ENCODE measurements around the gene PARP15.
"Not testable (repeated sequence)": the region's sequence is repeated elsewhere in the genome, so short reads cannot be mapped to it uniquely, and the experiment has no call there.

PARP15 gene

DNA sequence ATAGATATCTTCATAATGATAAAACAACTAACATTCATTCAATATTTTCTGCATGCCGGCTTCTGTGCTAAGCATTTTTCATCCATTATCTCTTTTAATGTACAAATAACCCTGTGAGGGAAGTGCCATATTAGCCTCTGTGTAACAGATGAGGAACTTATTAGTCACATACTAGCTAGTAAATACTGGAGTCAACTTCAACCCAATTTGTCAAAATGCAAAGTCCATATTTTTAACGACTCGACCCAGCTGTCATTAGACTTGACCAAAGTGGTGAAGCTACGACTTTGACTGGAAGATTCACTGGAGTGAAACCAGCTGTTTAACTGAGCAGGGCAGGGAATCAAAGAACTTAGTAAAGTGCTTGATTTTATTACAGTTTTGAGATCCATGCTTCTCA, 41.6 kb downstream of the PARP15 start:
- no peak for DNase-seq (ENCODE audit: low read depth)

DNA sequence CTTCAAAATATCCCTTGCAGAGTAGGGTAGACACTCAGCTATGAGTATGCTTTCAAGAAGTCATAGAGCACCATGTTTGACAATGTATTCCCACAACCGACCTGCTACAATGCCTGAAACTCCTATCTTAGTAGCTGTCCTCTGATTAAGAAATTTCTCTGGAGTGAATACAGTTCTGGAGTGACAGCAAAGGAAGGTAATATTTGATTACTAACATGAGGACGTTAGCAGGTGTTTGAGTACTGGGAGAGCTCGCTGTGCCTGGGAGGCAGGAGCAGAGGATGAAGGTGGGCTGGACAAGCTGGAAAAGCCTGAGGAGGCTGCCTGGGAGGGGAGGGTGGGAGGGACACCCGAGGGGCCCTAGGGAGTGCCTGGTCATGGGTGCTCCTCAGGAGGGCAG, 42.9 kb downstream of the PARP15 start:
- DNase-seq (ENCODE audit: low read depth): no peak

DNA sequence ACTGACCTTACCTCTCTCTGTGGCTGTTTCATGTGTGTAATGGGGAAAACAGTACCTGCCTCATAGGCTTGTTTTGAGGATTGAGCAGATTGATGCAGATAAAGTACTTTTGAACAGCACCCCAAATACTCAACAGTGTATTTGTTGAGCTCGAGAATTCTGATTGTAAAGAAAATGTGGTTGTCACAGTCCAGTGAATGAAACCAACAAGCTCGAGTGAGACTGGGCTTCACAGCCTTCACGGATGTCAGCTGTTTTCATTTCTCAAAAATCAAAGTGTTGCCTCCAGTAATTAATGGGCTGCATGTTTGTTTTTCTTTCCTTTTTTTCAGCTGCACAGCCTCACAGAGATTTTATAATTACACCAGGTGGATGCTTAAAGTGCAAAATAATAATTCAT, 43.7 kb downstream of the PARP15 start:
- no peak for DNase-seq (ENCODE audit: low read depth)

DNA sequence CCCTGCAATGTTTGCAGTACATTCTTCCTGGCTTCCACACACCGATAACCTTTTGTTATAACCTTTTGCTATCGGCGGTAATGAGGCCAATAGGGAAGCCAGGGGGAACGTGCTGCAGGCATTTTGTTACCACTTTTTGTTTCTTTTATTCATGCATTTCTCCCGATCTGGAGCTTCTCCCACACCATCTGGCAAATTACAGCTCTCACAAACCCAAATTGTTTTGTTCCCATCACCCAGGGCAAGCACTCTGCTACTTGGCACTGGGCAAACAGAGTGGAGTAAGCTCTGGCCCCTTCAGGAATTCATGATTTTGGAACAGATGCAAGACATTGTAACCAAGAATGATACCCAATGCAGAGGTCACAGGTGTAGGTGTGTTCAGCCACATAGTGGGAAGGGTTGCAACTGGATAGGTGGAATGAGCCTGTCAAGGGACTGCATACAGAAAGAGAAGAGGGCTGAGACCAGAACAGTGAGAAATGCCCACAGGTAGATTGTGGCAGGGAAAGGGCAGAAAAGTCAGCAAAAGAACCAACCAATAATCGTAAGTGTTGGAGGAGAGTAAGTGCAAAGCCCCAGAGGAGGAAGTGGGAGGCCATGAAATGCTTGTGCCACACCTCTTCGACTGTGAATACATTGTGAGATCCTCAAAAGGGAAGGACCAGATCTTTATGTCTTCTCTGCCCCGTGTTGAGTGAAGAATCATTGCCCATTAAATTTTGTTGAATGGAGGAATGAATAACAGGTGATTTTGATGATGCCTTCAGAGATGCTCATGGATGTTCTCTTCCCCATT, 45.8 kb downstream of the PARP15 start:
- DNase-seq (ENCODE audit: low read depth): no peak

DNA sequence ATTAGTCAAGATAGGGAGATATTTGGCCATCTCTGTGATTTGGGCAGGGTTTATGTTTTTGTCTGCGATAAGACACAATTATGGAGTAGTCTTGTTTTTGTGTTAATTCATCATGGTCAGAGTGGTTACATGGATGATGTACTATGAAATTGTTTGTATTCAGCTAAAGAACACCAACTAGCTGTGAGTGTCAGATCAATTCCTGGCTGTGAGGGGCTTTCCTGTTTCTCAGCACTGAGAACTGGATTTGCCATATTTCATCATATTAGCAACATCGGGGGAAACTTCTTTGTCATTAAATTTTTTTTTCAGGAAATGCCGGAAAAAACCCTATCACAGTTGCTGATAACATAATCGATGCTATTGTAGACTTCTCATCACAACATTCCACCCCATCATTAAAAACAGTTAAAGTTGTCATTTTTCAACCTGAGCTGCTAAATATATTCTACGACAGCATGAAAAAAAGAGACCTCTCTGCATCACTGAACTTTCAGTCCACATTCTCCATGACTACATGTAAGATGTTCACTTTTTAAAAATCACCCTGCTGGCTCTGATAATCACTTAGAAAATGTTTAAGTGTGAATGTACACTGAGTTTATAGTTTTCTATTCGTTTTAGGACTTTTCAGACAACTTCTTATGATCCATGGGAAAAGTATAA, 49.2 kb downstream of the PARP15 start:
- DNase-seq (ENCODE audit: low read depth): no peak

DNA sequence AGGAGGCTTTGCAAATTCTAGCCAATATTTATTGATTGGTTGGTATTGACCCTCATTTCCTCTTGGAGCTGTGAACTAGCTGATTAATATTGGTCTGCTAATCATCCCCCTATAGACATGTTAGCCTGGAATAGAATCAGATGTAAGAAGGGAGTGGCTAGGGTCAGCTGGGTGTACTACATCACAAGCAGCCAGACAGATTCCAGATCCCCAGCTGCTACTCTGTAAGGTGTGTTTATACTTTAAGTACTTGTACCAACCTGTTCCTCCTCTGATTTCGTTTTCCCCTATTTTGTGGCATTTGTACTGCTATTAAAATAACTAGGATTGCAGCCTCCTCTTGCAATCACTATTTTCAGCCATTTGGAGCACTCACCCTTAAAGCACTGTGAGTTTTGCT, 49.9 kb downstream of the PARP15 start:
- DNase-seq (ENCODE audit: low read depth): no peak

DNA sequence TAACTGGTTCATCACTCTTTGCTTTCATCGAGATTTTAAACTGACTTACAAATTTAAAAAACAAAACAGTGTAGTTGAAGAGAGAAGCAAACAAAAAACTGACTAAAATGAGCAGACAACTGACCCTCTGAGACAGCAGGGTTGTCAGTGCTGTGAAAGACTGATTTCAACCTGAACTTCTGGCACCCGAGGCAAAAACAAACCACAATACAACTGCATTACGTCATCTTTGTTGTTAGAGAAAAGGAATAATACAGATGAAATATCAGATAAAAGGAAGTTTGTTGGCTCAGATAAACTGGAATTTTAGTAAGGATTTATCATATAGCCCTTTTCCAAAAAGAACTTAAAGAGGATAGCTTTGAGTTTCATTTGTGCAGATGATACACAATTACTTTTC, 51.1 kb downstream of the PARP15 start:
- DNase-seq (ENCODE audit: low read depth): no peak

DNA sequence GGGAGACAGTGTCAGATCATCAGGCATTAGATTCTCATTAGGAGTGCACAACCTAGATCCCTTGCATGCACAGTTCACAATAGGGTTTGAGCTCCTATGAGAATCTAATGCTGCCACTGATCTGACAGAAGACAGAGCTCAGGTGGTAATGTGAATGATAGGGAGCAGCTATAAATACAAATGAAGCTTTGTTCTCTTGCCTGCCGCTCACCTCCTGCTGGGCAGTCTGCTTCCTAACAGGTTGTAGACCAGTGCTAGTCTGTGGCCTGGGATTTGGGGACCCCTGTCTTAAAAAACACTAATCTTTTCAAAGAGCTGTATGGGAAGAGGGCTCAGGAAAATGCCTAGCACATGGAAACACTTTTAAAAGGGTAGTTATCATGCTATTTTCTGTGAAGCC, 52.3 kb downstream of the PARP15 start:
- DNase-seq (ENCODE audit: low read depth): no peak

DNA sequence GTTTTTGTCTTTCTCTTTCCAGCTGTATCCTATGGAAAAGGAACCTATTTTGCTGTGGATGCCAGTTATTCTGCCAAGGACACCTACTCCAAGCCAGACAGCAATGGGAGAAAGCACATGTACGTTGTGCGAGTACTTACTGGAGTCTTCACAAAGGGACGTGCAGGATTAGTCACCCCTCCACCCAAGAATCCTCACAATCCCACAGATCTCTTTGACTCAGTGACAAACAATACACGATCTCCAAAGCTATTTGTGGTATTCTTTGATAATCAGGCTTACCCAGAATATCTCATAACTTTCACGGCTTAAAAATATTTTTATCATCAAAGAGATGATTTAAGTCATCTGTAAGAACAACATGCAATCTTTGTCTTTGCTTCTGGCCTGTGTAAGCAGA, 58.3 kb downstream of the PARP15 start:
- DNase-seq (ENCODE audit: low read depth): no peak

DNA sequence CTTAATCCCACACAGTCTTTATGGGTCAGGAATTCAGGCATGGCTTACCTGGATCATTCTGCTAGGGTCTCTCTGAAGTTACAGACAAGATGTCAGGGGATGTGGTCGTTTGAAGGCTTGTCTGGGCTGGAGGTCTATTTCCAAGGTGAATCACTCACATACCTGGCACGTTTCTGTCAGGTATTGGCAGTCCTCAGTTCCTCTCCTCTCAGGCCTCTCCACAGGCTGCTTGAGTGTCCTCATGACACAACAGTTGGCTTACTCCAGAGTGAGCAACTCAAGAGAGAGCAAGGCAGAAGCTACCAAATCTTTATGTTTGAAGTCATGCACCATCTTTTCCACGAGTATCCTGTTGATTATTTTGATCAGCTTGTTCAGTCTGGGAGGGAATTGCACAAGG, 59.2 kb downstream of the PARP15 start:
- no peak for DNase-seq (ENCODE audit: low read depth)

DNA sequence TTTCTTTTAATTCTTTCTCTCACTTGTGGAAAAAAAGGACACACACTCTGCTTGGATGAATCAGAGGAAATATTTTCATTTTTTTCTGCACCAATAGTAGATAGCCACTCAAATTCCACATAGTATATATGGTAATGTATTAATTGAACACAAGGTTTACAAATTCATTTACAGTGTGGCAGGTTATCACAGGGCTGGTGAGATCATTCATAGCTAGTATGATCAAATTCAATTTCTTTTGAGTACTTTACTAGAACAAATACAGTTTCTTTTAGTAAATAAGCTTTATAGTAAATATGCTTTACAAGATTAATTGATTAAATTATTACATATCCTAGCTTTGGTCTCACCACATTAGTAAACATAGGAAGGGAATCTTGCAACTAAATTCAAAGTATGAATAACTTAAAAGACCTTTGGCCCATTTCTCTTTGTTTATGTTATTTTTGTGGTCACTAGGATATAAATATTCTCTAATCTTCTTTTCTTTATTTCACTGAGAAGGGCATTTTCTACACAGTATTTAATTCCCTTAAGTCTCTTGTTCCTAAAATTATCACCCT, 63.1 kb downstream of the PARP15 start:
- DNase-seq (ENCODE audit: low read depth): no peak

DNA sequence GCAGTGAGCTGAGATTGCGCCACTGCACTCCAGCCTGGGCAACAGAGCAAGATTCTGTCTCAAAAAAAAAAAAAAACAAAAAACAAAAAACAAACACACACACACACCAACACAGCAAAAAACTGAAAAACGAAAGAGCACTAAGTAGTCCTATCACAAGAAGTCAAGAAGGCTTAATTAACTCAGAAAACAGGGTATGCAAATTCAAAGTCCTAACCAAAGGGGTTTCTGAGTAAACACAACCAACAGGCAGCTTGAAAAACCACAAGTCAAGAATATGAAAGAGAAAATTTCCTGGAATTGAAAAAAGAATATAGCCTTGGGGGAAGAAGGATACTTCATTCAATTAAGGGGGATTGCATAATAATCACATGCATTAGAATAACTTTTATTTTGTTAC, 65.5 kb downstream of the PARP15 start:
- no peak for DNase-seq (ENCODE audit: low read depth)

DNA sequence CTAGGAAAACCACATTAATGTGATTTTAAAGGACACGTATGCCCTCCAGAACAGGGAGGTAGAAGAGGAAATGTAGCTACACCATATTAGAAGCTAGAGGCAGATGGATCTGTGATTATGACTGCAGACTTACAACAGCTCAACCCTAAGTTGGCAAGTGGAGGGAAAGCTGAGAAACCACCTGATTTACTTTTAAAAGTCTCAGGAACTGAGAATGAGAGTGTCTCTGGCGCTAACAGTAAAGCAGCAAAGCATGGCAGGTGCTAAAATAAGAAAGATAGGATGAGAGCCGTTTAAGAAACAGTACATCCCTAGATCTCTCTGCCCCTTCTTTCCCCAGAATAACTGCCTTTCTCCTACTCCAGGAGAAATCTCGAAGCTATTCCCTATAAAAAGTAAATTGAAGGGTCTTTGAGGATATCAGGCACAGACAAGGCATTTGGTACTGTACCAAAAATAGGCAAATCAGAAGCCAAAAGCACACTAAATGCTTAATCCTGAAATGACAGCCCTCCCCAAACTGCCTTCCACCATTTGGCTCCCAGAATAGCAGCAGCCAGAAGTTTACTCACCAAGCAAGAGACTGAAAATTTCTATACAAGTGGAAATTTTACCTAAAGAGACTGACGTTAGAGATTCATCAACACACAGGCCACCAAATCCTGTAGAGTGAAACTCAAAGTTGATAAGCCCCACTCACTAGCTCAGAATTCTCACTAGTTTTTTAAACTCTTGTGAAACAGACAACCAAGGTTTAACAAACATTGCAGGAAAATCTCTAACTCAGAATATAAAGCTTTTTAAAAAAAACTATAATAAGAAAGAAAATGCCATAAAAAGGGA, 68.9 kb downstream of the PARP15 start:
- no peak for DNase-seq (ENCODE audit: low read depth)

DNA sequence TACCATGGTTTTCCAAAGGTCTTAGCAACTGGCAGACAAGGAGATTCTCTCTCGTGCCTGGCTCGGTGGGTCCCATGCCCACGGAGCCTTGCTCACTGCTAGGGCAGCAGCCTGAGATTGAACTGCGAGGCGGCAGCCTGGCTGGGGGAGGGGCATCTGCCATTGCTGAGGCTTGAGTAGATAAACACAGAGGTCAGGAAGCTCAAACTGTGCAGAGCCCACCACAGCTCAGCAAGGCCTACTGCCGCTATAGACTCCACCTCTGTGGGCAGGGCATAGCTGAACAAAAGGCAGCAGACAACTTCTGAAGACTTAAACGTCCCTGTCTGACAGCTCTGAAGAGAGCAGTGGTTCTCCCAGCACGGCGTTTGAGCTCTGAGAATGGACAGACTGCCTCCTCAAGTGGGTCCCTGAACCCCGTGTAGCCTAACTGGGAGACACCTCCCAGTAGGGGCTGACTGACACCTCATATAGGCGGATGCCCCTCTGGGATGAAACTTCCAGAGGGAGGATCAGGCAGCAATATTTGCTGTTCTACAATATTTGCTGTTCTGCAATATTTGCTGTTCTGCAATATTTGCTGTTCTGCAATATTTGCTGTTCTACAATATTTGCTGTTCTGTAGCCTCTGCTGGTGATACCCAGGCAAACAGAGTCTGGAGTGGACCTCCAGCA, 73.9 kb downstream of the PARP15 start:
- not testable (repeated sequence) for DNase-seq (ENCODE audit: low read depth)

DNA sequence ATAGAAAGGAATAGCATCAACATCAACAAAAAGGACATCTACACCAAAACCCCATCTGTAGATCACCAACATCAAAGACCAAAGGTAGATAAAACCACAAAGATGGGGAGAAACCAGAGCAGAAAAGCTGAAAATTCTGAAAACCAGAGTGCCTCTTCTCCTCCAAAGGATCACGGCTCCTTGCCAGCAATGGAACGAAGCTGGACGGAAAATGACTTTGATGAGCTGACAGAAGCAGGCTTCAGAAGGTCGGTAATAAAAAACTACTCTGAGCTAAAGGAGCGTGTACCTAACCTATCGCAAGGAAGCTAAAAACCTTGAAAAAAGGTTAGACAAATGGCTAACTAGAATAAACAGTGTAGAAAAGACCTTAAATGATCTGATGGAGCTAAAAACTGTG, 74.5 kb downstream of the PARP15 start:
- not testable (repeated sequence) for DNase-seq (ENCODE audit: low read depth)

DNA sequence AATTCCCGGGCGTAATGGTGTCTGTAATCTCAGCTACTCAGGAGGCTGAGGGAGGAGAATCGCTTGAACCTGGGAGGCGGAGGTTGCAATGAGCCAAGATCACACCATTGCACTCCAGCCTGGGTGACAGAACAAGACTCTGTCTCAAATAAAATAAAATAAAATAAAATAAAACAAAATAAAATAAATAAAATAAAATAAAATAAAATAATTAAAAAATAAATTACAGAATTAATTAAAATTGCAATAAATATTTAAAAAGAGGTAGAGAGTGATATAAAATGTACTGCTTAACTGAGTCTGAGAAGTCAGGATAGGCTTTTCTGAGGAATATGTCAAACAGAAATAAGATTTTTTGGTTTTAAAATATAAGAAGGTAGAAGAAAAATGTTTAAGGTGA, 80.9 kb downstream of the PARP15 start:
- not testable (repeated sequence) for DNase-seq (ENCODE audit: low read depth)

DNA sequence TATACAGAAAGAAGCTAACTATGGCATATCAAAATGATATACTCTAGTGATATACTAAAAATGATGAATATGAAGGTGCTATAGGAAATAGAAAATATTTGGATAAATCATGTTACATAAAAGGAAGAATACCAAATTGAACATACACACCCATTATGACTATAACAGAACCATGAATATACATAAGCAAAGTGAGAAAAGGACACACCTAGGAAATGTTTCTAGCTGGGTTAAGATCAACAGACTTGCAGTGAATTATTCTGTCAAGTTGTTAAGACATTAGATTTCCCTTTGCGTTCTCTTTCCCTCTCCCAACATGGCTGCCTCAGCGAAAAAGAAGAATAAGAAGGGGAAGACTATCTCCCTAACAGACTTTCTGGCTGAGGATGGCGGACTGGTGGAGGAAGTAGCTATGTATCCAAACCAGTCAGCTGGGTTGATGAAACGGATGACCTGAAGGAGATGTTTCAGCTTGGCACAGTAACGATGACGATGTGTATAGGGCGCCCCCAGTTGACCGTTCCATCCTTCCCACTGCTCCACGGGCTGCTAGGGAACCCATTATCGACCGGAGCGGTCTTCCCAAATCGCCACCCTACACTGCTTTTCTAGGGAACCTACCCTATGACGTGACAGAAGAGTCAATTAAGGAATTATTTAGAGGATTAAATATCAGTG, 83.0 kb downstream of the PARP15 start:
- no peak for DNase-seq (ENCODE audit: low read depth)

DNA sequence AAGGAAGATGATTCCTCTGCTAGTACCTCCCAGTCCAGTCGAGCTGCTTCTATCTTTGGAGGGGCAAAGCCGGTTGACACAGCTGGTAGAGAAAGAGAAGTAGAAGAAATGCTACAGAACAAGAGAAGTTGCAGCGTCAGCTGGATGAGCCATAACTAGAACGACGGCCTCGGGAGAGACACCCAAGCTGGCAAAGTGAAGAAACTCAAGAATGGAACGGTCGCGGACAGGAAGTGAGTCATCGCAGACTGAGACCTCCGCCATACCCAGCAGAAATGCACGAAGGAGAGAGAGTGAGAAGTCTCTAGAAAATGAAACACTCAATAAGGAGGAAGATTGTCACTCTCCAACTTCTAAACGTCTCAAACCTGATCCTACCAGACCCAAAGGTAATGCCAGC, 84.2 kb downstream of the PARP15 start:
- DNase-seq (ENCODE audit: low read depth): no peak

DNA sequence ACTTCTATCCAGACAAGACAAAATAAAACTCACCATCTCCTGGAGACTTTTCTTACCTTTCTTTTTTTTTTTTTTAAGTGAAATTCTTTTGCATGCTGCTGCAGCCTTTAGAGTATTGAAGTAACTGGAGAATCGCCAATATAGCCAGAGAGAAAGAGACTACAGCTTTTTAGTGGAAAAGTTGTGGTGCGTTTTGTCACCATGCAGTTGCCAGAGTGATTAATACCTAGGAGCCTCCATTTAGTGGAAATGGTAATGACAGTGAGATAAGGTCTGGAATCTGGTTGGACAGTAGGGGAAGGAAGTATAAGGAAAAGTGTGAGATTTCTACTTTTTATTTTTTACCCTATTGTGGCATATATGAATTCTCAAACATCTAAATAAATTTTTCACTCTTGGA, 85.1 kb downstream of the PARP15 start:
- DNase-seq (ENCODE audit: low read depth): no peak

DNA sequence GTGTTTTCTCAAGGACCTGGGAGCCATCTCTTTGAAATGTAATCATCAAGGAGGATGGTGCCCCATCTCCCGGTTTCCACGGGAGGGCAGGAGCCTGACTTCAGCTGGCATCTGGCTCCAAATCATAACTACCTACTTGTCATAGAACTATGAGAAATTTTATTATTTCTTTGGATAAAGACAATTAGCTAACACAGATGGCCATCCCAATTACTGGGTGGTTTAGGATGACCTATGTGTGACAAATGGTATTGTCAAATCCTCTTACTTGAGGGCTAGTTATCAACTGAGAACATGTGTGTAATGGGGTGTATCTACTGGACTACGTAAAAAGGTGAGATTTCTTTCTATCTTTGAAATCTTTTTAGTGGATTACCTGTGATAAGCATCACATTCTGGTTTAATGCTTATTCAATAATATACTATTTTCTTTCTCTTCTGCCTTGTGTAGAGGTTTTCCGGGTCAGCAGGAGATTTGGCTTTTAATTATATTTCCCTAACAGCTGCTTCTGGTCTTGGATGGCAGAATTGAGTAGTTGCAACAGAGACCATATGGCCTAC, 87.9 kb downstream of the PARP15 start:
- DNase-seq (ENCODE audit: low read depth): no peak

DNA sequence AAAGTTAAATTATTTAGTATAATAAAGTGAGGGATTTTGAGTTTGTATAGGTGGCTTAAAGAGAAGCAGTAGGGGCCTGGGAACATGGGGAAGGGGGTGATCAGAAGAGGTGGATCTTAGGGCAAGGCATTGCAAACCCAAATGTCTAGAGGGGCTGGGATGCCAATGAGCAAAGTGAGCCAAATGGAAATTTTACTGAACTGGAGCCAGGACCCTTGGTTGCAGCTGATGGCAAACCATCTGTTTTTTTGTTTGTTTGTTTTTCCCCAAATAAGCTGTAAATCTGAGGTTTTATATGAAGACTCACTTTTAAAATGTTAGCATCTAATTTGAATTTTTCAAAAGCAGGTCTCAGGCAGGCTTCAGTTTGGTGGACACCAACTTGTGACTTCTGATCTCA, 88.4 kb downstream of the PARP15 start:
- no peak for DNase-seq (ENCODE audit: low read depth)

Data from stimulated activated CD8-positive, alpha-beta memory T cell treated with anti-CD3 and anti-CD28 coated beads, Interleukin-7, amount 100 ng/mL, for 24 hours (primary cell).